ENCODE measurements around the gene TCAIM. TPM values are rescaled to one million over a fixed set of nuclear protein-coding genes. Genes with fewer than 3 reads are reported as not detected.

TCAIM gene
- total and polyA plus RNA-seq, 9 of the 15 experiments (the other 6 are each of a cell fraction or from before 2014, with no cell fraction given): 19.7 to 53.3 (median 36.9) TPM

- Histone ChIP-seq H3K9ac (ENCODE audit: insufficient read depth in 1 of 2, low read depth in 2 of 2, low read length in 2 of 2) (peak overlapping the region in 1 of 2 experiments; percentile 63; a peak in 1 of 4 replicates), H3K4me2 (ENCODE audit: insufficient read depth, low read length) (no peak overlapping the region), H3K79me2 (ENCODE audit: control insufficient read depth, insufficient read depth, low read length) (no peaks in the 10 kb centered on the region), H3K4me1 (replicated peaks in 1 of 2; ENCODE audit: control insufficient read depth in 2 of 2, insufficient read depth in 2 of 2, low read length in 2 of 2) (peaks cover 0 to 31% of the 10 kb centered on the region in 2 experiments; a peak in 3 of 5 replicates), H3K27ac (ENCODE audit: extremely low read depth, low read depth, low read length) (no peak overlapping the region), H3K9me3 (replicated peaks; ENCODE audit: control insufficient read depth, insufficient read depth, low read depth, low read length) (no peaks in the 10 kb centered on the region), H3K36me3 (ENCODE audit: control insufficient read depth, insufficient read depth, low read length) (peaks cover 5% of the 10 kb centered on the region; the same call in 1 of the 3 replicates), H3K27me3 (ENCODE audit: control insufficient read depth in 2 of 2, insufficient read depth in 2 of 2, low read length in 2 of 2) (no peaks in the 10 kb centered on the region), H2AFZ (ENCODE audit: low read depth, low read length) (no peak overlapping the region), H3K9me1 (ENCODE audit: control insufficient read depth, insufficient read depth, low read length) (peaks cover 9% of the 10 kb centered on the region), H4K20me1 (replicated peaks; ENCODE audit: control insufficient read depth, insufficient read depth, low read length) (no peaks in the 10 kb centered on the region), H3K4me3 (no peak overlapping the region)
- DNase-seq (ENCODE audit: extremely low read depth in 1 of 4, low spot score in 3 of 4) (no peak), ATAC-seq (no peak), FAIRE-seq (no peak)
- no peak for TF ChIP-seq ZFPM2 (CRISPR knock-in tag; IDR thresholded peaks at IDR 0.05)
- TF ChIP-seq ATF2 (CRISPR knock-in tag; IDR thresholded peaks at IDR 0.05): no peak
- TF ChIP-seq THAP12 (CRISPR knock-in tag; IDR thresholded peaks at IDR 0.05): no peak
- peak; percentile 27; the same call in 1 of the 2 replicates for TF ChIP-seq POLR2G (IDR thresholded peaks at IDR 0.05; ENCODE audit: low read depth, low read length)
- TF ChIP-seq ZNF57 (CRISPR knock-in tag; IDR thresholded peaks at IDR 0.05): no peak
- no peak for TF ChIP-seq GMEB1 (CRISPR knock-in tag; IDR thresholded peaks at IDR 0.05)
- no peak for TF ChIP-seq RBM14 (IDR thresholded peaks at IDR 0.05; ENCODE audit: borderline replicate concordance, insufficient read depth, low read depth, low read length)
- TF ChIP-seq ZKSCAN3 (CRISPR knock-in tag; IDR thresholded peaks at IDR 0.05): no peak
- POLR2A ChIA-PET: interaction anchor here (1.0 to 1.6 kb wide), 4 partner anchors 8 to 20 kb away, joined by 3 to 9 read pairs (median 4); no protein-coding TSS in a partner anchor
- CTCF ChIA-PET (ENCODE audit: low intra/inter-chr PET ratio): interaction anchor here (0.5 kb wide), 1 partner anchor 47 kb away, joined by 3 read pairs; no protein-coding TSS in a partner anchor
- in situ Hi-C loops (cut with MboI) (no loop called here), intact Hi-C loops (cut with micrococcal nuclease) (no loop called here)
- BruUV-seq (replicated peaks): no TSS peak
- WGBS (ENCODE audit: insufficient coverage, low coverage, missing lambda C conversion rate): 80% methylated on average over 11 of the region's 11 CpGs
These were observed 80.8 kb downstream of the TCAIM start for GRCh38 chr3:44419116-44419922.

Data from K562 (cell line).